Tibial nerve (tissue), 4 donors: ENCODE results near the gene FKBP1C. TPM values are rescaled to one million over a fixed set of nuclear protein-coding genes. Genes with fewer than 3 reads are reported as not detected.
"Not testable (repeated sequence)": the region's sequence is repeated elsewhere in the genome, so short reads cannot be mapped to it uniquely, and the experiment has no call there.

Experiments used
- DNase-seq, 2 donors: peaks; one replicate each; pipeline ENCODE4 v3.0.0-alpha.2; 2019; ENCODE audit warnings: low spot score in 2 of 2
- H3K27ac ChIP-seq, 4 donors: fragments of 200-600 bp; sonication (generic) in 3 of 4; one replicate each; pipeline ENCODE4 v1.5.1; 2017 to 2019; ENCODE audit warnings: mild to moderate bottlenecking in 1 of 4
- H3K27me3 ChIP-seq, 2 donors: fragments of 200-600 bp; sonication (generic) in 1 of 2; one replicate each; pipeline versions ENCODE4 v1.5.1 to v1.6.0; 2017 to 2019
- H3K36me3 ChIP-seq, 3 donors: fragments of 200-600 bp; sonication (generic); one replicate each; pipeline ENCODE4 v1.5.1; 2018 to 2019
- H3K4me1 ChIP-seq, 4 donors: fragments of 200-600 bp; sonication (generic) in 3 of 4; one replicate each; pipeline ENCODE4 v1.5.1; 2017 to 2019
- H3K4me3 ChIP-seq, 4 donors: fragments of 200-600 bp; sonication (generic) in 3 of 4; one replicate each; pipeline ENCODE4 v1.5.1; 2017 to 2019; ENCODE audit warnings: mild to moderate bottlenecking in 1 of 4, moderate library complexity in 1 of 4
- H3K9me3 ChIP-seq, 4 donors: fragments of 200-600 bp; sonication (generic) in 3 of 4; one replicate each; pipeline ENCODE4 v1.5.1; 2017 to 2019
- CTCF ChIP-seq, 5 experiments: fragments of 200-600 bp in 3 of 5; fragments of 450-650 bp in 2 of 5; sonication (generic) in 3 of 5; IDR thresholded peaks; one replicate each; pipeline ENCODE4 v1.5.1; 2016 to 2019; ENCODE audit warnings: antibody characterized with exemption in 5 of 5, mild to moderate bottlenecking in 3 of 5, moderate library complexity in 2 of 5
- EP300 ChIP-seq, 2 donors: sonication (generic); formaldehyde crosslinking; IDR thresholded peaks; one replicate each; pipeline ENCODE4 v1.6.1; 2017; ENCODE audit warnings: antibody characterized with exemption in 2 of 2, mild to moderate bottlenecking in 1 of 2
- POLR2A ChIP-seq, 2 donors: fragments of 450-650 bp; IDR thresholded peaks; one replicate each; pipeline ENCODE4 v1.6.1; 2017; ENCODE audit warnings: antibody characterized with exemption in 2 of 2, mild to moderate bottlenecking in 2 of 2, moderate library complexity in 2 of 2
- WGBS, 2 donors: methylation state at CpG; one replicate each; pipeline ENCODE4 v1.1.5; 2018; 5-methylcytosine and 5-hydroxymethylcytosine counted together
- total RNA-seq, 4 donors: library from RNA; depleted of rRNA; stranded (reverse); fragments of >200 nt; gene quantifications; one replicate each; pipeline ENCODE4 v1.1.0, GENCODE V29; 2016

FKBP1C gene
- 1 to 10 TPM in 2 of 4 donors, not detected in 2; 1.2 to 1.5 TPM for total RNA-seq

- WGBS, 2 donors, result 92 to 95% methylated on average over 27 of the region's 27 CpGs
- not testable (repeated sequence) for H3K4me3 ChIP-seq, H3K4me1 ChIP-seq, DNase-seq, H3K27ac ChIP-seq, H3K27me3 ChIP-seq, H3K36me3 ChIP-seq
- peaks cover 0 to 11% (median 0%) of the 10 kb centered on the region in 4 donors for H3K9me3 ChIP-seq
Observed at GRCh38 chr6:63211343-63211742, at the start of gene FKBP1C. FKBP1C (plus strand) TSS chr6:63211469.

- H3K27ac ChIP-seq, result not testable (repeated sequence)
- WGBS, 2 donors, result 87 to 90% methylated on average over 19 to 20 of the region's 37 CpGs
Observed at GRCh38 chr6:63164047-63164803, 47.0 kb upstream of the FKBP1C start.

GRCh38 chr6:63174173-63174572, 37.1 kb upstream of the FKBP1C start:
- Histone ChIP-seq H3K36me3 (no peaks in the 10 kb centered on the region), H3K27ac (no peak overlapping the region), H3K9me3 (peaks cover 0 to 5% (median 0%) of the 10 kb centered on the region in 4 donors), H3K4me1 (no peaks in the 10 kb centered on the region), H3K4me3 (no peak overlapping the region), H3K27me3 (no peaks in the 10 kb centered on the region)
- no peak for DNase-seq
- TF ChIP-seq EP300 (IDR thresholded peaks at IDR 0.05) (no peak), POLR2A (IDR thresholded peaks at IDR 0.05) (no peak), CTCF (IDR thresholded peaks at IDR 0.05) (no peak)
- 87 to 90% methylated on average over 1 of the region's 1 CpG for WGBS, 2 donors

More at GRCh38 chr6:63164047-63164803, 47.0 kb upstream of the FKBP1C start:
- H3K9me3 ChIP-seq, result peaks cover 0 to 15% (median 0%) of the 10 kb centered on the region in 4 donors
- H3K27me3 ChIP-seq, H3K4me3 ChIP-seq, H3K36me3 ChIP-seq, DNase-seq, H3K4me1 ChIP-seq: not testable (repeated sequence)

- 51 to 58% methylated on average over 5 of the region's 5 CpGs for WGBS, 2 donors
- H3K4me1 ChIP-seq, result no peaks in the 10 kb centered on the region
- H3K27me3 ChIP-seq, result no peaks in the 10 kb centered on the region
Observed at GRCh38 chr6:63176181-63176580, 35.1 kb upstream of the FKBP1C start.

GRCh38 chr6:63180367-63180766, 30.9 kb upstream of the FKBP1C start:
- no peaks in the 10 kb centered on the region for H3K36me3 ChIP-seq
- no peak for TF ChIP-seq EP300 (IDR thresholded peaks at IDR 0.05)
- no peak for TF ChIP-seq POLR2A (IDR thresholded peaks at IDR 0.05)
- TF ChIP-seq CTCF (IDR thresholded peaks at IDR 0.05), result no peak
- H3K27ac ChIP-seq, result no peak overlapping the region
- no peaks in the 10 kb centered on the region for H3K27me3 ChIP-seq
- no peak overlapping the region for H3K4me3 ChIP-seq
- DNase-seq, result no peak
- H3K9me3 ChIP-seq, result no peaks in the 10 kb centered on the region
- no peaks in the 10 kb centered on the region for H3K4me1 ChIP-seq

More at GRCh38 chr6:63176181-63176580, 35.1 kb upstream of the FKBP1C start:
- DNase-seq, result no peak
- TF ChIP-seq EP300 (IDR thresholded peaks at IDR 0.05) (no peak), CTCF (IDR thresholded peaks at IDR 0.05) (no peak), POLR2A (IDR thresholded peaks at IDR 0.05) (no peak)
- H3K4me3 ChIP-seq, result no peak overlapping the region
- peaks cover 0 to 5% (median 0%) of the 10 kb centered on the region in 4 donors for H3K9me3 ChIP-seq
- no peak overlapping the region for H3K27ac ChIP-seq
- no peaks in the 10 kb centered on the region for H3K36me3 ChIP-seq

- no peak for DNase-seq
- Histone ChIP-seq H3K27ac (no peak overlapping the region), H3K27me3 (no peaks in the 10 kb centered on the region), H3K4me3 (no peak overlapping the region), H3K9me3 (no peaks in the 10 kb centered on the region), H3K4me1 (no peaks in the 10 kb centered on the region), H3K36me3 (no peaks in the 10 kb centered on the region)
- TF ChIP-seq EP300 (IDR thresholded peaks at IDR 0.05), result no peak
- TF ChIP-seq CTCF (IDR thresholded peaks at IDR 0.05), result no peak
- TF ChIP-seq POLR2A (IDR thresholded peaks at IDR 0.05), result no peak
Observed at GRCh38 chr6:63186970-63187369, 24.3 kb upstream of the FKBP1C start.
